RPMI7951 (cell line): ENCODE data around the gene TEX29. TPM values are rescaled to one million over a fixed set of nuclear protein-coding genes. Genes with fewer than 3 reads are reported as not detected.

Experiments
- DNase-seq: peaks from one replicate; pipeline ENCODE4 v3.0.0-alpha.2; 2012; ENCODE audit warnings: low read depth
- total RNA-seq: library from RNA; depleted of rRNA; stranded (reverse); fragments of >200 nt; shearing (Covaris generic); gene quantifications from 2 replicates; pipeline ENCODE4 v1.2.3, GENCODE V29; 2014

The TEX29 gene
- total RNA-seq, 1 experiment from 2014 or later, result not detected

DNA sequence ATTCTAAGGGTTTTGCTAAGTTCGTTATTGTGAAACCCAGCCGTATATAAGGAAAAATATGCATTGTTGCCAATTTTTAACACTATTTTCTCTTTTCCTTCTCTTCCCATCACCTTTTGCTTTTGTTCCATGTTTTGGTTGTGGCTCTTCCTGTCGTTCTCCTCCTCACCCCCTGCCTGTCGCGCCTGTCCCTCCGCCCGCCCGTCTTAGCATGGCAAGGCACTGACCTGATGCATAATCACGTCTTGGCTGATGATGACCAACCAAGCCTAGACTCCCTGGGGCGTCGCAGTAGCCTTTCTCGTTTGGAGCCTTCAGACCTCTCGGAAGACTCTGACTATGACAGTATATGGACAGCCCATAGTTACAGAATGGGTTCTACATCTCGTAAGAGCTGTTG, 28.5 kb upstream of the TEX29 start:
- DNase-seq, result no peak

- no peak for DNase-seq
These were observed 27.5 kb upstream of the TEX29 start for GRCh38 chr13:111292710-111293485.

DNA sequence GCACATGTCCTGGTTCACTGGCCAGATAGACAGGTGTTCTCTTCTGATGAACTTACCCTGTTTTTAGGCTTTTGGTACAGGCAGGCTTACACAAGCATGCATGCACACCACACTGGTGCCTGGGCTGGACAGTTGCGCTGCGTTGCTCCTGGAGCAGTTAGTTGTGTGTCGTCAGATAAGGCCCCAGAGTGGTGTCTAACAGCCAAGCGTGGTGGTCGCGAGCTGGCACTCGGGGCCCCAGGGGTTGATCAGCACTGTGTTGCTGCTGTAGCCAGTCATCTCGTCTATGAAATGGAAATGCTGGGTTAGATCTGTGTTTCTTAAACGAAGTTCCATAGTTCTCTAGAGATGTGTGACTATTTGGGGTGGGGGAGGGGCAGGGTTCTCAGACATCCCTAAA, 24.6 kb upstream of the TEX29 start:
- DNase-seq, result no peak

DNA sequence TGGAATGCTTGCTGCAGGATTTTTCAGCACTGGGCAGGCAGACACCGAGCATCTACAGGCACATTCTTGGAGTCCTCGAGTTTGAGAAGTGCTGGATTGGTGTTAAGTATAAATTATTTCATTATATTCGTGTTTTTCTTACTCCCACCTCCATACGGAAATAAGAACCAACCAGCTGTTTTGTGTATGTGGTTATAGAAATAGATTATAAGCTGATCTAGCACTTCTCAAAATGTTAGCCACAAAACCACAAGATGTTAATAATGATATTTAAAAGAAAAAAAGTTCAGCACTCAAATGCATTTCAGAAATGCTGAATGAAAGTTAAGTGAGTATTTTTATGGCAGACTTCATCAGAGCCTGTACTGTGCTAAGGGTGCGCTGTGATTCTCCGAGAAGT, 24.0 kb upstream of the TEX29 start:
- no peak for DNase-seq

DNA sequence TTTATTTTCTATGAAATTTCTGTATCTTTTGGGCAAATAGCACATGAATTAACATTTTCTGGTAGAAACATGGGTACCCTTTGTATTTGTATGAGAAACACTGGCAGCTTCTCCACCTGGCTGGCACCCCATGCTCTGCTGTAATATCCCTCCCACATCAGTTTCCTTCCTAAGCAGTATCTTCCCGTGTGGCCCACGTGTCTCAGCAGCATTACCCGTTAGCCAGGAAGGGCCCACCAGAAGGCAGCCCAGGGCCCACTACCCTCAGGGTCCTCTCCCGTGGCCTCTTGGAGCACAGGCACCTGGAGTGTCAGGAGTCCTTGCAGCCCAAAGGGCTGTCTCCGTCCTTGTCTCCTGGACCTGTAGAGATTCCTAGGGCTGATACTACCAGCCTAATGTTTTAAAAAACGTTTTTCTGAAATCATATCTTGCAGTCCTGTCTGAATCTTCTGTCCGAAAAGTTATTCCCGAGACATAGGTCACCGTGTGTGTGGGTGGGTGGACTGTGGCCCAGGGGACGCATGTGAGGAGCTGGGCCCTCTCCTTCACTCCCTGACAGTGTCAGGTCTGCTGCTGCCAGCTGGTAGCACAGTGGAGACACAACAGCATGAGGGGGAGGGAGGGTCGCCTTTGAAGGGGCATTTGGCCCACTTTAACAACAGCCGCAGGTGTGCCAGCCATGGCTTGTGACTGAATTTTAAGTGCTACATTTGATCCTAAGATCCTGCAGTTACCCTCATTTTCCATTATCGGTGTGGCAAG, 22.0 kb upstream of the TEX29 start:
- no peak for DNase-seq

DNA sequence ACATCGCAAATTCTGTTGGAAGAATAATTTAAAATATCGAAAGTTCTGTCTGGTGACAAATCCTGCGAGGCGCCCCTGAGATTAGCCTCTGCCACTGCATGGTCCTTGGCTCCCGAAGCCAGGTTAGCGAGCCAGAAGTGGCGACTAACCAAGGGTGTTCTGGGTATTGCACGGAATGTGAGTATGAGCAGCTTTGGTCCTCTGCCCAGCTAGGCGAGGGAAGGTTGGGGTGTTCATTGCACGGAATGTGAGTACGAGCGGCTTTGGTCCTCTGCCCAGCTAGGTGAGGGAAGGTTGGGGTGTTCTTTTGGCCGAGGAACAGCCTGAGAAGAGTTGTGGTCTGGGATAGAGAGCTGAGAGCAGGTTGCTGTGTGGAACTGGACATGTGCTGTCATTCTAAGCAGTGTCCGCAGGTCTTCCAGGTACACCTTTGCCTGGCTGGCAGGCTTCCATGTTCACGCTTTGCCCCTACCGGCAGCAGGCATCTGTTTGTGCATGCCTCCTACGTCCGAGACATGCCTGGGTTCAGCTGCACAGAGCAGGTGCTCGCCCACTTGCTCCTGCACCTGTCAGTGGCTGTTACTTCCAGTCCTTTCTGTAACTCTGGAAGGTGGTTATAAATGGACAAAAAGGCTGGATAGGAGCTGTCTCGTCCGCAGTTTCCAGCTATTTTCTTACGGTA, 18.3 kb upstream of the TEX29 start:
- no peak for DNase-seq

DNA sequence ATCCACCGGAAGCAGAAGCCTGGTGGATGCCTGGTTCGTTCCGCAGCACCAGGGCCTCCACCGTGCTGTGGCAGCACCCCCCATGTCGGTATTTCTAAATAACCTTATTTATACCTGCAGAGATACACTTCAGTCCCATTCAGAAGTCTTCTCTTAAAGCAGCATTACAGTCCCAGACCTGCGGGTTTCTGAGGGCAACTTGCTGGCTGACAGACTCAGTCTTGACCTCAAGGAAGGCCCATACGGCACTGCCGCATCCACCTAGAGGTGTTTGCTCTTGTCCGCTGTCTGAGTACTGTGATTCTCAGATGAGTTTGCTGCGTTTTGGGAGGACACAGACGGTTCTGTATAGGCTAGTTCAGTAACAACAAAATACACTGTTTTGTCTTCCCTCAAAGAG, 16.9 kb upstream of the TEX29 start:
- no peak for DNase-seq

DNA sequence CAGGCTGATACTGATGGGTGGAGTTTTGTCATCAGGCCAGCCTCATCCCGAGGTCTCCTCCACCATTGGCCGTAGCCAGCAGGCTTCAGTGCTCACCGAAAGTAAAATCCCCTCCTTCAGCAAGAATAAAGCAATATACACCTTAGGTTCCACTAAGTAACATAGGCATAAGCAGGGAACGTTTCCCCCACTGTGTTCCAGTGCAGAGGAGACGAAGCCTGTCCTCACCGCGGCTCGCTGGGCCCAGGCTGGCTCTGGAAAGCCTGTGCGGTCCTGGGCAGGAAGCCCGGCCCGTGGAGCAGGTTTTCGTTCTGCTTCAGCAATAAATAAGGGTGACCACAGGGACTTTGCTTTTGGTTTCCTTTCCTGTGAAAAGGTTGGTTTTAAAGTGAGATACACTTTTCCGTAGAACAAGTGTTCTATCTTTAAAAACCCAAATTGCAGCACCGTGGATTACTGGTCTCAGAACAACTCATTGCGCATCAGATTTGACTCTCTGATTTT, 16.3 kb upstream of the TEX29 start:
- DNase-seq, result no peak

- no peak for DNase-seq
These were observed 15.7 kb upstream of the TEX29 start for GRCh38 chr13:111304603-111305289.

GRCh38 chr13:111312944-111313590, 7.4 kb upstream of the TEX29 start:
- DNase-seq, result no peak

DNA sequence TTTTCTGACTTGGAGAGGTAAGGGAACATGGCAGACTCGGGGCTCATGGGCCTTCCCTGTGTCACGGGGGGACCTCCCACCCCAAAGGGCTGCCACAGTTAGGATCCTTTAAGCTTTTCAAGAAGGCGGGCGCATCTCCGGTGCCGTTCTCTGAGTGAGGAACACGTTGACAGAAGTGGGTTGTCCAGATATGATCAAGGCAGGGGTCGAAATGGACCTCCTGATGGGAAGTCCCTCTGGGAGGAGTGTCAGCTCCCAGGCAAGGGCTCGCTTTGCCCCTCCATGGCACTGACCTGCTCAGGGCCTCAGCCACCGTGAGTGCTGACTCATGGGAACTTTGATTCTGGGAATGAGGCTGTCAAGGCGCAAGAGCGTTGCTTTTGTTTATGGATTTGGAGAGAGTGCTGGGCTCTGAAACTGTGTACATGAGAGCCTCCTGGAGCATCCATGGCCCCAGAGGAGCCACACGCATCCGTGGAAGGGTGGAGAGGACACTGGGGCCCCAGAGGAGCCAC, 6.5 kb upstream of the TEX29 start:
- DNase-seq, result no peak

GRCh38 chr13:111314852-111315251, 5.6 kb upstream of the TEX29 start:
- no peak for DNase-seq

- DNase-seq, result no peak
These were observed 5.0 kb upstream of the TEX29 start for GRCh38 chr13:111315347-111315995.

- DNase-seq, result no peak
These were observed 4.2 kb upstream of the TEX29 start for GRCh38 chr13:111316161-111316730.

GRCh38 chr13:111317042-111317550, 3.3 kb upstream of the TEX29 start:
- DNase-seq, result no peak

GRCh38 chr13:111317571-111318345, 2.7 kb upstream of the TEX29 start:
- DNase-seq, result no peak

DNA sequence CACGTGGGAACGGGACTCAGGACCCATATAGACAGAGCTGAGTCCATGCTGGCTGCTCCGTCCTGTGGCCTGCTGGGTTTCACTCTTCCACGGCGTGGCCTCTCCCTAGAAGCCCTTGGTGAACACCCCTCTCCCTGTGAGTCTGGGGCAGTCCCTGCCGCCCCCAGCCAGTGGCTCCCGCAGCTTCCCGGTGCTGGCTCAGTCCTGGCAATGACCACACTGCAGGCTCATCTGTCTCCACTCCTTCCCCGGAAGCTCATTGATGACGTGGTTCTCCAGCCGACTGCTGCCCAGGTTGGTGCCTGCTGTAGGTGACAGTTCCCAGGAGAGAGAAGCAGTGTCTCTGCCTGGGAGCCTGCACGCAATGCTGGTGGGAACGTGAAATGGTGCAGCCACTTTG, 2.1 kb upstream of the TEX29 start:
- no peak for DNase-seq

- no peak for DNase-seq
These were observed 921 bp upstream of the TEX29 start for GRCh38 chr13:111319521-111319920.
